Amniotic epithelial cell (primary cell): ENCODE results near the gene EPB41L1.

ENCODE experiments used
- DNase-seq: peaks from one replicate; pipeline ENCODE4 v3.0.0-alpha.2; 2010; ENCODE audit warnings: low read depth

Gene EPB41L1

DNA sequence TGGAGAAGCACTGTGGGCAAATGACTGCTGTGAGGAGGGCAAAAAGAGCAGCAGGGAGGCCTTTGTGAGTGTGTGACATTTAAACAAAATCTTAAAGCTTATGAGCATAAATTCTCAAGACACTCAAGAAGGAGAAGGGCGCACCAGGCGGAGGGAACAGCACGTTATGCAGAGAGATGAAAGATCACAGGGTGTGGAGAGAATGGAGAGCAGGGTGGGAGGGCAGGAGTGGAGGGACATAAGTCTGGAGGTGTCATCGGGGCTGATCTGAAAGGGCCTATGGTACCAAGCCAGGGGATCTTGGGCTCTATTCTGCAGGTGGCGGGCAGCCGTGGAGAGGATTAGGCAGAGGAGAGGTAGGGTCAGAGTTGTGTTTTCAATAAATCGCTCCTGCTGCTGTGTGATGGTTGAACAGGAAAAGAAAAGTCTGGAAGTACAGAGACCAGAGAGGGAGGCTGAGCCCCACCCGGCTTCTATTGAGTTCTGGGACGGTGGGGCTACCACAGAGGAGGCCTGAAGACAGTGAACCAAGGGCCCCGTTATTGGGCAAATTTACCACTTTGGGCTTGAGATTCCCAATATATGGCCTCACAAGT lies 127.3 kb downstream of the EPB41L1 start:
- no peak for DNase-seq
